GM23338 (cell line): ENCODE results near the gene FBXW4.

ENCODE experiments used
- CREB1 ChIP-seq: fragments of 250-450 bp; sonication (Bioruptor Pico); IDR thresholded peaks from 2 replicates; pipeline ENCODE4 v1.5.0; 2020; ENCODE audit warnings: low read depth, mild to moderate bottlenecking, moderate library complexity
- CTCF ChIP-seq, 2 experiments: fragments of 200-600 bp in 1 of 2; sonication (generic) in 1 of 2; conservative IDR thresholded peaks; 2 replicates each; pipeline versions ENCODE4 v1.5.1 to v1.6.1; 2016 to 2017; ENCODE audit warnings: antibody characterized with exemption in 2 of 2, low read depth in 2 of 2, mild to moderate bottlenecking in 2 of 2, moderate library complexity in 1 of 2
- ETS1 ChIP-seq: IDR thresholded peaks from 2 replicates; pipeline ENCODE4 v1.6.1; 2016; ENCODE audit warnings: antibody characterized with exemption
- EZH2 ChIP-seq: fragments of 200-600 bp; sonication (generic); IDR thresholded peaks from one replicate; pipeline ENCODE4 v1.8.0; 2017; ENCODE audit warnings: antibody characterized with exemption, mild to moderate bottlenecking, low read depth; ENCODE audit not compliant: unreplicated experiment
- EZH2phosphoT487 ChIP-seq: fragments of 200-600 bp; sonication (generic); IDR thresholded peaks from one replicate; pipeline ENCODE4 v1.8.1; 2018; ENCODE audit warnings: antibody characterized with exemption; ENCODE audit not compliant: unreplicated experiment
- NANOG ChIP-seq: IDR thresholded peaks from 2 replicates; pipeline ENCODE4 v1.6.1; 2016; ENCODE audit warnings: antibody characterized with exemption, borderline replicate concordance
- POLR2AphosphoS5 ChIP-seq: IDR thresholded peaks from 2 replicates; pipeline ENCODE4 v1.6.1; 2016; ENCODE audit warnings: antibody characterized with exemption, low read depth
- REST ChIP-seq: IDR thresholded peaks from one replicate; pipeline ENCODE4 v1.6.1; 2018; ENCODE audit warnings: antibody characterized with exemption; ENCODE audit not compliant: unreplicated experiment
- STAT1 ChIP-seq: IDR thresholded peaks from one replicate; pipeline ENCODE4 v1.6.1; 2016; ENCODE audit warnings: antibody characterized with exemption; ENCODE audit not compliant: unreplicated experiment
- ZNF462 ChIP-seq: fragments of 250-450 bp; sonication (Bioruptor Pico); IDR thresholded peaks from 2 replicates; pipeline ENCODE4 v1.5.0; 2020; ENCODE audit warnings: mild to moderate bottlenecking, moderate library complexity

GRCh38 chr10:101573885-101574753, 120.9 kb downstream of the FBXW4 start:
- no peak for TF ChIP-seq STAT1
- no peak for TF ChIP-seq CTCF (conservative IDR thresholded peaks at IDR 0.05; ENCODE audit: low read depth in 2 of 2)
- no peak for TF ChIP-seq ZNF462 (CRISPR knock-in tag)
- TF ChIP-seq POLR2AphosphoS5, result no peak
- no peak for TF ChIP-seq CREB1
- TF ChIP-seq REST, result no peak
- no peak for TF ChIP-seq EZH2phosphoT487
- TF ChIP-seq EZH2, result no peak
- no peak for TF ChIP-seq ETS1
- TF ChIP-seq NANOG, result no peak
